K562 (cell line): Measurements from ENCODE around the gene CCDC200. TPM values are rescaled to one million over a fixed set of nuclear protein-coding genes. Genes with fewer than 3 reads are reported as not detected.

Experiments
- ATAC-seq: fragments of 200-7000 bp; cut with Tn5 transposase; 3 replicates; pipeline ENCODE4 v1.9.1; 2020; ENCODE audit warnings: moderate library complexity
- BruUV-seq: library from RNA; stranded (reverse); fragments of 400-500 nt; replicated peaks from 2 replicates; lab custom pipeline; 2021; lab: Mats Ljungman, UMichigan
- CTCF ChIA-PET: fragments of 300-600 bp; formaldehyde crosslinking; extraction: SDS; loops from one replicate; lab custom pipeline; 2021; ENCODE audit warnings: low intra/inter-chr PET ratio; lab: Yijun Ruan, JAX
- POLR2A ChIA-PET: fragments of 300-600, 350-650 bp; sonication (Branson Sonifier 250); formaldehyde crosslinking; extraction: SDS; loops from one replicate; lab custom pipeline; 2021; ENCODE audit warnings: antibody characterized with exemption, inconsistent platforms; lab: Yijun Ruan, JAX
- DNase-seq, 4 experiments: peaks; one replicate each; pipeline versions ENCODE4 v3.0.0 to v3.0.0-alpha.2; 2011 to 2018; ENCODE audit warnings: low spot score in 3 of 4, mixed read lengths in 3 of 4; ENCODE audit errors: extremely low read depth in 1 of 4
- FAIRE-seq: peaks from 2 replicates; lab custom pipeline; 2011; peaks lifted over from hg19 to GRCh38; lab: Jason Lieb, UNC
- H2AFZ ChIP-seq: 2 replicates; pipeline ENCODE4 v1.6.0; 2011; ENCODE audit warnings: low read depth, low read length, control low read depth, inconsistent platforms
- H3K27ac ChIP-seq: fragments of 200-600 bp; 3 replicates; pipeline ENCODE4 v1.8.0; 2011; ENCODE audit warnings: low read depth, mild to moderate bottlenecking, control low read depth, inconsistent platforms, low read length, moderate library complexity, mixed read lengths; ENCODE audit errors: extremely low read depth
- H3K27me3 ChIP-seq, 2 experiments: fragments of 300-600 bp in 1 of 2; 2 replicates in 1 of 2; 3 replicates in 1 of 2; pipeline versions ENCODE4 v1.6.0 to v1.8.0; 2011; ENCODE audit warnings: inconsistent platforms in 2 of 2, low read length in 2 of 2, mild to moderate bottlenecking in 1 of 2, mixed read lengths in 1 of 2, moderate library complexity in 1 of 2; ENCODE audit not compliant: control insufficient read depth in 2 of 2, insufficient read depth in 2 of 2
- H3K36me3 ChIP-seq: fragments of 300-600 bp; 3 replicates; pipeline ENCODE4 v1.8.0; 2011; ENCODE audit warnings: mild to moderate bottlenecking, low read length, inconsistent platforms; ENCODE audit not compliant: control insufficient read depth, insufficient read depth
- H3K4me1 ChIP-seq, 2 experiments: fragments of 200-600 bp in 1 of 2; replicated peaks in 1 of 2; 2 replicates in 1 of 2; 3 replicates in 1 of 2; pipeline versions ENCODE4 v1.5.1 to v1.8.0; 2011; ENCODE audit warnings: inconsistent platforms in 2 of 2, low read length in 2 of 2, mild to moderate bottlenecking in 1 of 2, mixed read lengths in 1 of 2, moderate library complexity in 1 of 2; ENCODE audit not compliant: control insufficient read depth in 2 of 2, insufficient read depth in 2 of 2
- H3K4me2 ChIP-seq: 2 replicates; pipeline ENCODE4 v1.6.1; 2011; ENCODE audit warnings: low read length, control low read depth, inconsistent platforms, mixed read lengths; ENCODE audit not compliant: insufficient read depth
- H3K4me3 ChIP-seq: fragments of 200-600 bp; sonication (generic), shearing (Covaris generic); 2 replicates; pipeline ENCODE4 v1.5.1; 2016; ENCODE audit warnings: control low read depth, inconsistent platforms
- H3K79me2 ChIP-seq: fragments of 200-600 bp; 3 replicates; pipeline ENCODE4 v1.8.0; 2011; ENCODE audit warnings: low read length, inconsistent platforms; ENCODE audit not compliant: control insufficient read depth, insufficient read depth
- H3K9ac ChIP-seq, 2 experiments: 2 replicates each; pipeline versions ENCODE4 v1.6.0 to v1.6.1; 2011; ENCODE audit warnings: low read depth in 2 of 2, low read length in 2 of 2, control low read depth in 1 of 2, inconsistent platforms in 1 of 2, mild to moderate bottlenecking in 1 of 2, mixed read lengths in 1 of 2; ENCODE audit not compliant: insufficient read depth in 1 of 2
- H3K9me1 ChIP-seq: one replicate; pipeline ENCODE4 v1.6.0; 2011; ENCODE audit warnings: inconsistent platforms, mild to moderate bottlenecking, low read length, moderate library complexity; ENCODE audit not compliant: control insufficient read depth, insufficient read depth
- H3K9me3 ChIP-seq: replicated peaks from 2 replicates; pipeline ENCODE4 v1.5.1; 2011; ENCODE audit warnings: low read depth, low read length, inconsistent platforms; ENCODE audit not compliant: control insufficient read depth, insufficient read depth
- H4K20me1 ChIP-seq: replicated peaks from 2 replicates; pipeline ENCODE4 v1.6.1; 2011; ENCODE audit warnings: low read length, inconsistent platforms, mixed read lengths; ENCODE audit not compliant: control insufficient read depth, insufficient read depth
- CTBP1 ChIP-seq: fragments of 450-650 bp; IDR thresholded peaks from 2 replicates; pipeline ENCODE4 v1.6.1; 2016; ENCODE audit warnings: borderline replicate concordance
- PHTF2 ChIP-seq: fragments of 250-450 bp; sonication (Bioruptor Pico); IDR thresholded peaks from 2 replicates; pipeline ENCODE4 v1.5.0; 2021; ENCODE audit warnings: mild to moderate bottlenecking
- SREBF1 ChIP-seq: fragments of 150-350 bp; IDR thresholded peaks from 2 replicates; pipeline ENCODE4 v1.6.1; 2014; ENCODE audit warnings: antibody characterized with exemption, low read depth, low read length, borderline replicate concordance
- WGBS: fragments of 100-300 bp; shearing (Covaris generic); methylation state at CpG from one replicate; pipeline ENCODE4 v1.1.6; 2016; ENCODE audit warnings: low coverage, mixed read lengths; ENCODE audit not compliant: insufficient coverage; ENCODE audit errors: missing lambda C conversion rate; 5-methylcytosine and 5-hydroxymethylcytosine counted together
- in situ Hi-C: fragments of 300-500 bp; cut with MboI; formaldehyde crosslinking; loops from 4 replicates; pipeline ENCODE4 v1.15.0; 2018; ENCODE audit warnings: inconsistent platforms, mixed read lengths
- intact Hi-C: fragments of 100-400 bp; cut with micrococcal nuclease; formaldehyde crosslinking; loops from 2 replicates; pipeline ENCODE4 v1.14.2; 2022
- polyA plus RNA-seq, 8 experiments: library from polyadenylated mRNA; depleted of rRNA in 4 of 8; stranded (reverse) in 5 of 8; unstranded in 3 of 8; fragments of >200 nt; fragmentation: Nextera tagmentation in 2 of 8; fragmentation: Illumina TruSeq in 1 of 8; extraction: Ambion mirVana in 2 of 8; extraction: Trizol in 1 of 8; gene quantifications; 2 replicates each; pipeline versions ENCODE4 v1.2.1 to v1.2.3, GENCODE V29; 2011 to 2014; ENCODE audit warnings: inconsistent platforms in 1 of 8, missing spikeins in 1 of 8
- total RNA-seq, 7 experiments: library from RNA; depleted of rRNA in 6 of 7; stranded (reverse); fragments of >200 nt in 6 of 7; fragmentation: Illumina TruSeq in 2 of 7; extraction: Trizol in 2 of 7; gene quantifications; 2 replicates each; pipeline versions ENCODE4 v1.2.1 to v1.2.3, GENCODE V29; 2011 to 2021; ENCODE audit warnings: low replicate concordance in 1 of 7
- TF ChIP-seq, protein P1 (sequence below): fragments of 450-650 bp; formaldehyde crosslinking; IDR thresholded peaks from 2 replicates; pipeline ENCODE4 v1.4.0; 2020; ENCODE audit warnings: mild to moderate bottlenecking, moderate library complexity
- TF ChIP-seq, protein P2 (sequence below), 2 experiments: fragments of 250-450 bp in 1 of 2; fragments of 450-650 bp in 1 of 2; sonication (Bioruptor Pico) in 1 of 2; IDR thresholded peaks; 2 replicates each; pipeline versions ENCODE4 v1.6.1 to v1.8.0; 2016 to 2021; ENCODE audit warnings: mild to moderate bottlenecking in 2 of 2, moderate library complexity in 2 of 2, missing compliant biosample characterization in 1 of 2, missing genetic modification characterization in 1 of 2
- TF ChIP-seq, protein P3 (sequence below): sonication (generic); formaldehyde crosslinking; IDR thresholded peaks from 2 replicates; pipeline ENCODE4 v1.5.0; 2020; ENCODE audit warnings: missing genetic modification reagents

CCDC200 gene
- total and polyA plus RNA-seq, 9 of the 15 experiments (the other 6 are each of a cell fraction or from before 2014, with no cell fraction given) = 0.14 TPM; not detected in 8

DNA sequence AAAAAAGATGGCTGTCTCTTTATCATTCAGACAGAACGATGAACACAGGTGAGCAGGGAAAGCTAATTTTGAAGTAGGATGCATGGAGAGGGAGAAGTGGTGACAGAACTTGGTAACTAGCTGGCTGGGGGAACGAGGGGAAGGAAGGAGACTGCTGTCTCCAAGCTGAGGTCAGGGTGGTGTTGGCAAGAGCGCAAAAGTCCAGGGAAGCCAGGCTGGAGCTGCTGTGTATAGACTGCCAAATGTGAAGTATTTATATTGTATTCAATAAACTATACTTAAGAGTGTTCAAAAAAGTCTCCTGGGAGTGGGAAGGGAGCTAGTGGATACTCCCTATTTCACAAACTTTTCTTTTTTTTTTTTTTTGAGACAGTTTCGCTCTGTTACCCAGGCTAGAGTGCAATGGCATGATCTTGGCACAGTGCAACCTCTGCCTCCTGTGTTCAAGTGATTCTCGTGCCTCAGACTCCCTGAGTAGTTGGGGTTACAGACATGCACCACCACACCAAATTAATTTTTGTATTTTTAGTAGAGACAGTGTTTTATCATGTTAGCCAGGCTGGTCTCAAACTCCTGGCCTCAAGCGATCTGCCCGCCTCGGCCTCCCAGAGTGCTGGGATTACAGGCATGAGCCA, 8.6 kb downstream of the CCDC200 start (continued):
- TF ChIP-seq PHTF2 (CRISPR knock-in tag) (no peak), CTBP1 (no peak)
- TF ChIP-seq, protein P1, sequence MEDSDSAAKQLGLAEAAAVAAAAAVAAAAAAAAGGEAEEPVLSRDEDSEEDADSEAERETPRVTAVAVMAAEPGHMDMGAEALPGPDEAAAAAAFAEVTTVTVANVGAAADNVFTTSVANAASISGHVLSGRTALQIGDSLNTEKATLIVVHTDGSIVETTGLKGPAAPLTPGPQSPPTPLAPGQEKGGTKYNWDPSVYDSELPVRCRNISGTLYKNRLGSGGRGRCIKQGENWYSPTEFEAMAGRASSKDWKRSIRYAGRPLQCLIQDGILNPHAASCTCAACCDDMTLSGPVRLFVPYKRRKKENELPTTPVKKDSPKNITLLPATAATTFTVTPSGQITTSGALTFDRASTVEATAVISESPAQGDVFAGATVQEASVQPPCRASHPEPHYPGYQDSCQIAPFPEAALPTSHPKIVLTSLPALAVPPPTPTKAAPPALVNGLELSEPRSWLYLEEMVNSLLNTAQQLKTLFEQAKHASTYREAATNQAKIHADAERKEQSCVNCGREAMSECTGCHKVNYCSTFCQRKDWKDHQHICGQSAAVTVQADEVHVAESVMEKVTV = no peak
- TF ChIP-seq, protein P2, sequence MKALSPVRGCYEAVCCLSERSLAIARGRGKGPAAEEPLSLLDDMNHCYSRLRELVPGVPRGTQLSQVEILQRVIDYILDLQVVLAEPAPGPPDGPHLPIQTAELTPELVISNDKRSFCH (CRISPR knock-in tag; IDR thresholded peaks at IDR 0.05) = no peak
- TF ChIP-seq, protein P2 (tag; IDR thresholded peaks at IDR 0.05) = no peak

DNA sequence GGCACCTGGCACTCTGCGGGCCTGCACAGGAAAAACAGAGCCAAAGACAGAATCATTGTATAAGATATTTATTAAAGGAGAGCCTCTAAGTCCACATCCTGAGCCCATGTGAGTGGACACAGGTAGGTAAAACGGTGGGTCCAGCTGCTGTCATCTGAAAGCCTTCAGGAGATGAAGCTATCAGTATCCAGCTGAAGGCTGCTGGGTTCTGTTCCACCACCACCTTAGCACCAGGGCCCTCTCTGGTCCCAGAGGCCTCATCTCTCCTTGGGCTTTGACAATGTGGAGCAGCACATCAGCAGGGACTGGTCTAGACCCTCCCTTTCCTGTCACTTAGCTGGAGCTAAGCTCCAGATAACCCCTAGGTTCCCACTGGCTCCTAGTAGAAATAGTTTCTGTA, 9.4 kb downstream of the CCDC200 start:
- H3K9me3 ChIP-seq = no peaks in the 10 kb centered on the region

More for the DNA sequence above, 9.4 kb downstream of the CCDC200 start:
- Histone ChIP-seq H2AFZ (no peak overlapping the region), H3K79me2 (no peaks in the 10 kb centered on the region), H3K4me3 (no peak overlapping the region), H3K27ac (no peak overlapping the region), H4K20me1 (no peaks in the 10 kb centered on the region), H3K27me3 (0 out of 5 replicates have a peak, but pooled peaks cover 0 to 6% of the 10 kb centered on the region in 2 experiments), H3K36me3 (no peaks in the 10 kb centered on the region), H3K9me1 (no peaks in the 10 kb centered on the region), H3K4me2 (no peak overlapping the region), H3K4me1 (0 out of 5 replicates have a peak, but pooled peaks cover 3 to 5% of the 10 kb centered on the region in 2 experiments), H3K9ac (no peak overlapping the region)
- CTCF ChIA-PET = no interaction called here
- POLR2A ChIA-PET = interaction anchor here (1.1 to 7.6 kb wide), 2 partner anchors 19 to 98 kb away, joined by 6 to 89 read pairs; no protein-coding TSS in a partner anchor
- BruUV-seq = no TSS peak
- WGBS = 35% methylated on average over 2 of the region's 2 CpGs
- FAIRE-seq = peak; percentile 60
- in situ Hi-C loops (no loop called here), intact Hi-C loops (no loop called here)
- TF ChIP-seq, protein P3, sequence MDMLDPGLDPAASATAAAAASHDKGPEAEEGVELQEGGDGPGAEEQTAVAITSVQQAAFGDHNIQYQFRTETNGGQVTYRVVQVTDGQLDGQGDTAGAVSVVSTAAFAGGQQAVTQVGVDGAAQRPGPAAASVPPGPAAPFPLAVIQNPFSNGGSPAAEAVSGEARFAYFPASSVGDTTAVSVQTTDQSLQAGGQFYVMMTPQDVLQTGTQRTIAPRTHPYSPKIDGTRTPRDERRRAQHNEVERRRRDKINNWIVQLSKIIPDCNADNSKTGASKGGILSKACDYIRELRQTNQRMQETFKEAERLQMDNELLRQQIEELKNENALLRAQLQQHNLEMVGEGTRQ = no peak
- no peak for TF ChIP-seq SREBF1
- no peak; the same call in 2 of the 3 replicates for ATAC-seq
- no peak for DNase-seq
